Stimulated activated CD8-positive, alpha-beta memory T cell treated with anti-CD3 and anti-CD28 coated beads, Interleukin-12 subunit alpha, Interleukin-12 subunit beta, amount 100 ng/mL, for 24 hours (primary cell): ENCODE results near the gene CNMD.
"Not testable (repeated sequence)": the region's sequence is repeated elsewhere in the genome, so short reads cannot be mapped to it uniquely, and the experiment has no call there.

Source experiments
- DNase-seq: peaks from one replicate; pipeline ENCODE4 v3.0.0-alpha.2; 2020; ENCODE audit errors: extremely low read depth

Gene CNMD

GRCh38 chr13:52686376-52686775, 53.2 kb downstream of the CNMD start:
- no peak for DNase-seq

GRCh38 chr13:52685806-52686205, 53.8 kb downstream of the CNMD start:
- DNase-seq = not testable (repeated sequence)

- DNase-seq = no peak
These were observed 61.8 kb downstream of the CNMD start for GRCh38 chr13:52677823-52678222.

- DNase-seq = no peak
These were observed 66.2 kb downstream of the CNMD start for GRCh38 chr13:52673465-52673864.

GRCh38 chr13:52670726-52671125, 68.9 kb downstream of the CNMD start:
- no peak for DNase-seq

GRCh38 chr13:52669677-52670076, 69.9 kb downstream of the CNMD start:
- no peak for DNase-seq

GRCh38 chr13:52665325-52665724, 74.3 kb downstream of the CNMD start:
- no peak for DNase-seq

- no peak for DNase-seq
These were observed 75.3 kb downstream of the CNMD start for GRCh38 chr13:52664272-52664671.

GRCh38 chr13:52659340-52659739, 80.3 kb downstream of the CNMD start:
- DNase-seq = no peak
